ENCODE data around the gene HAGHL.

DNA sequence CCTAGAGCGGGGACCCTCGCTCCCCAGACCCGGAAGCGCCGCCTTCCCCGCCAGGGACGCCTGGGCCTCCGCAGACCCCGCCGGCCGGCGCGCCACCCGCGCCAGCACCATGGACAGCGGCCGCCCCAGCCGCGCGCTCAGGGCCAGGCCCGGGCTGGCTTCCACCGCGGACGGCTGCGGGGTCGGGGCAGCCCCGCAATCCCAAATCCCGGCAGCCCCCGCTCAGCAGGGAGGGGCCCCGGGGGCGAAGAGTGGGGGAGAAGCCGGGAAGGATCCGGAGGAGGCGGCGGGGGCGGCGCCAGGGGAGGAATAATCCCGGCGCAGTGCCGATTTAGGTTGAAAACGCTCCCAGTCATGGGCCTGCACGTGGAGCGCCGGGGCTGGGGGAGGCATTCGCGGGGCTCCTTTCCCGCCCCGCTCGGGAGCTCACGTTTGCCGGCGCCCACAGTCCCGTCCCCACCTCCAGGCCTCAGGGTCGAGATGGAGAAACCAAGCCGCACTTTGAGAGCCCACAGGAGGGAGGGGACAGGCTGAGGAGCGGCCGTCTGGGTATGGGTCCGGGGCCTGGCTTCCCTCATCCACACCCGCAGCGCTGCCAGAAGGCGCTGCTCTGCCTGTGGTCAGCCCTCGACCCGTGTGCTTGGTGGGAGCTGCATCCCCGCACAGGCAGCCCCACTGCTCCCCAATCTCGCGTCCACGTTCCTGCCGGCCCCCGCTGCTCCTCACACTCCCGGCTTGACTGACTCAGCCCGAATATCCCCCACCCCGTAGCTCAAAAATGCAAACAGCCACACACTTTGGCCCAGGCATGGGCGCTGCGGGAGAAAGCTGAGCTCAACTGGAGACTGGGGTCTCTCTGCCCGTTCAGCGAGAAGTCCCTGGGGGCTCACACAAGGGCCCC, 26.0 kb upstream of the HAGHL start:
- TF ChIP-seq GATA3 (IDR thresholded peaks at IDR 0.05; ENCODE audit: low read depth, low read length): no peak
- TF ChIP-seq GATA2 (IDR thresholded peaks at IDR 0.05; ENCODE audit: low read depth, low read length): no peak
